HG03565 (cell line): Measurements from ENCODE around the gene CCND1.
"Not testable (repeated sequence)": the region's sequence is repeated elsewhere in the genome, so short reads cannot be mapped to it uniquely, and the experiment has no call there.

ENCODE experiments used
- ATAC-seq: cut with Tn5 transposase; IDR thresholded peaks from one replicate; pipeline ENCODE4 v1.9.1; 2021; ENCODE audit warnings: mild to moderate bottlenecking, moderate library complexity; ENCODE audit not compliant: unreplicated experiment

Gene CCND1

GRCh38 chr11:69686452-69686851 lies 45.5 kb downstream of the CCND1 start:
- ATAC-seq, result no peak

DNA sequence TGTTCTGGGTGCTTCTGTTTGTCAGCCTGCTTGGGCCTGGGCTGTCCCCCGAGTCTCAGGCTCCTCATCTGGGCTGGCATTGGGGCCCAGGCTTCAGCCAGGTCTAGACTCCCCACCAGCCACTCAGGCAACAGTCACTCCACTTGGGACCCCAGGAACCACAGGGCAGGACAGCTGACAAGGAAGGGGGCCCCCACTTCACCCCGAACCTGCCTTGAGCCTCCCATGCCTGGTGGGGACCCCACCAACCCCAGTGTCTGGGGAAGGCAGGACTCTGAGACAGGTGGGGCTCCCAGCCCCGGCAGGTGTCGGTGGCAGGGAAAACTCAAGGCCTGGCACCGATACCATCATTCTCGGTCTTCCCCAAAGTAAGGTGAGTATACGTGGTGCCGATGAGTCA lies 45.9 kb downstream of the CCND1 start:
- ATAC-seq, result no peak

- ATAC-seq, result not testable (repeated sequence)
These were observed 47.2 kb downstream of the CCND1 start for GRCh38 chr11:69687969-69688771.

GRCh38 chr11:69689484-69690319 lies 48.7 kb downstream of the CCND1 start:
- ATAC-seq, result no peak

GRCh38 chr11:69691463-69691862 lies 50.5 kb downstream of the CCND1 start:
- ATAC-seq, result no peak

- ATAC-seq, result no peak
These were observed 51.5 kb downstream of the CCND1 start for GRCh38 chr11:69692422-69692821.

DNA sequence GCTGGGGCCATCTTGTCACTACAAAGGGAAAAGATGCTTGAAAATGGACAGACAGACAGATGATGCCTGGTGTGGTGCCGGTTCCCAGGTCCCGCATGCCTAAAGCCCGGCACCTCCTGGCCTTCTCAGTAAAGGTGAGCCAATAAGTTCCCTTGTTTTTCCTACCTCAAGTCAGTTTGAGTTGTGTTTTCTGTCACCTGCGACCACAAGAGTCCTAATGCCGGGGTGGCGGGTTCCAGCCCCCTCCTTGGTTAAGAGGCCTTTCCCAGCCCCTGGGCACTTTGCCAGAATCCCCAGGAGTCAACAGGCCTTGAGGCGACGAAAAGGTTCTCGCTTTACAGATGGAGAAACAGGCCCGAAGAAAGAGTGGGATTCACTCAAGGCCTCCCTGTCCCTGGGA lies 53.8 kb downstream of the CCND1 start:
- ATAC-seq, result no peak

GRCh38 chr11:69695581-69695980 lies 54.6 kb downstream of the CCND1 start:
- no peak for ATAC-seq

DNA sequence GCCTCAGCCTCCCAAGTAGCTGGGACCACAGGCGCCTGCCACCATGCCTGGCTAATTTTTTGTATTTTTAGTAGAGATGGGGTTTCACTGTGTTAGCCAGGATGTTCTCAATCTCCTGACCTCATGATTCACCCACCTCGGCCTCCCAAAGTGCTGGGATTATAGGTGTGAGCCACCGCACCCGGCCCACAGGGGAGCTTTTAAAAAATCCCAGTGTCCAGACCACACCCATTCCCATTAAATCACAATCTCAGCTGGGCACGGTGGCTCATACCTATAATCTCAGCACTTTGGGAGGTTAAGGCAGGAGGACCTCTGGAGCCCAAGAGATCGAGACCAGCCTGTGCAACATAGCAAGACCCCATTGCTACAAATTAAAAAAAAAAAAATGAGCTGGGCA lies 55.0 kb downstream of the CCND1 start:
- not testable (repeated sequence) for ATAC-seq

DNA sequence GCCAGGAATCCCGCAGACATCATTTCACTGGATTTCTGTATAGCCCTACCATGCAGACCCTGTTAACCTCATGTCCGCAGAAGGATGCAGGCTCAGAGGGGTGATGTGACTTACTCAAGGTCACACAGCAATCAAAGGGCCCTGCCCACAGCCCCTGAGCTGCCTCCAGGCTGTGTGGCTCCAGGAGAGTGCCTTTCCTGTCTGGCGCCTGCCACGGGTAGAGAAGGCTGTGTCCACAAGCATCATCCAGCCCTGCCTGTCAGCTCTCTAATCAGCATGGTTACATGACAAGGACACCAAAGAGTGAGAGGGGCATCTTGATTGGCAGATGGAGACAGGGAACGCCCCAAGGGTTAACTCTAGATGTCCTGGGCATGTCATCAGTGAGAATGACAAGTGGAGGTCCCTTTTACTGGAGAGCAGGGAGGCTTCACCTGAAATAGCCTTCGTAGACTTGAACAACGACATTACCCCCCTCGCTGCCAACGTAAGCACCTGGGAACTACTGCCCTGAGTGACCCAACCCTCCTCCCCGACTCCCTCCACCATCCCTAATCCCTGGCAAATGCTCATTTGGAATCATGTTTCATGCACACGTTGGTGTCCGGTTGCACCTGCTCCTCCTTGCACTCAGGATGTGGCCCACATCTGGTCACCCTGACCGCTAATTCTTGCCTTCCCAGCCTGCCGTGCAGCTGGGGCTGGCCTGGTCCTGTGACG lies 56.0 kb downstream of the CCND1 start:
- no peak for ATAC-seq

GRCh38 chr11:69697469-69697843 lies 56.5 kb downstream of the CCND1 start:
- ATAC-seq, result no peak

DNA sequence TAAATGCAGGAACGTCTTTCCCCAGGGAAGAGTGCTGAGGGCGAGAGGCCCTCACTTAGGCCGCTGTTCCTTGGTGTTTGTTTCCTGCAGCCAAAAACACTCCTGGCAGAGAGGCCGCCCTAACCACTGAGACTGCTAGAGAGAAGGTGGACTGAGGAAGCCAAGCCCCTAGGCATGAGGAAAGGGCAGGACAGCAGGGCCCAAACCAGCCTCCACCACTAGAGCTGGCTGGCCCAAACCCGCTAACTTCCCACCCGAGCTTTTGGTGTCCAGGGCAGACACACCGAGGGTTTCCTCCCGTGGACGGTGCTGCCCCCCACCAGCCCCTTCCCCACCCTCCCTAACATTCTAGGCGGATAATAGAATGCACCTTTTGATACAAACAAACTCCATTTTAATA lies 56.9 kb downstream of the CCND1 start:
- no peak for ATAC-seq

DNA sequence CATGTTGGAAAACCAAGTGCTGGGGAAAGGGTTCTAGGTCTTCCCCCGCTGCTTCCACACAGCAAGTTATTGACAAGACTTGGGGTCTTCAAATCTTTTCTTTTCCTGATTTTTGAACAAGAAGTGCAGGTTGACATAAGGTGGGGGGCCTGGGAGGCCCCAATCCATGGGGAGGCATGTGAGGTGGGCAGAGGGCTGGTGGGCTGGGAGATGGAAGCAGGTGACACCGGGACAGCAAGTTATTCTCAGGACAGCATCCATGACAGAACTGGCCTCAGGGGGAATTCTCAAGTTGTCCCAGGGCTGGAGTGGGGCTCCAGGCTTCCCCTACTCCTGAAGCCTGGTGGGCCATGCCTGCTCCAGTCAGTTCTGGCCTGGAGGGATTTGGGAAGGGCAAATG lies 57.4 kb downstream of the CCND1 start:
- ATAC-seq, result no peak

DNA sequence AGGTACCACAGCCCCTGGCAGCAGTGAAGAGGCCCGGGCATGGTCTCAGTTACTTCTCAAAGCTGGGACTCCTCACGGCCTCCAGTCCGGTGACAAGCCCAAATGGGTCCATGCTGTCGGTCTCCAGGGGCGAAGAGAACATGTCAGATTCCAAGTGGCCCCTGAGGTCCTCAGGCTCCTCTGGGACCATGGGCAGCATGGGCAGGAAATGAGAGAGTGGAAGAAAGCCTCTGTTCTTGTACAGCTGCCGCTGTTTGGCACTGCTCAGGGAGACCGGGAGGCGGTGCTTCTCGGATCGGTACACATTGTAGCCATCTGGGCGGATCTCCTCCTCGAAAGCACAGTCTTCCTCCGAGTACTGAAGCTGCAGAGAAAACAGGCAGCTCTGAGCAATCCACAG lies 58.3 kb downstream of the CCND1 start:
- ATAC-seq, result no peak

DNA sequence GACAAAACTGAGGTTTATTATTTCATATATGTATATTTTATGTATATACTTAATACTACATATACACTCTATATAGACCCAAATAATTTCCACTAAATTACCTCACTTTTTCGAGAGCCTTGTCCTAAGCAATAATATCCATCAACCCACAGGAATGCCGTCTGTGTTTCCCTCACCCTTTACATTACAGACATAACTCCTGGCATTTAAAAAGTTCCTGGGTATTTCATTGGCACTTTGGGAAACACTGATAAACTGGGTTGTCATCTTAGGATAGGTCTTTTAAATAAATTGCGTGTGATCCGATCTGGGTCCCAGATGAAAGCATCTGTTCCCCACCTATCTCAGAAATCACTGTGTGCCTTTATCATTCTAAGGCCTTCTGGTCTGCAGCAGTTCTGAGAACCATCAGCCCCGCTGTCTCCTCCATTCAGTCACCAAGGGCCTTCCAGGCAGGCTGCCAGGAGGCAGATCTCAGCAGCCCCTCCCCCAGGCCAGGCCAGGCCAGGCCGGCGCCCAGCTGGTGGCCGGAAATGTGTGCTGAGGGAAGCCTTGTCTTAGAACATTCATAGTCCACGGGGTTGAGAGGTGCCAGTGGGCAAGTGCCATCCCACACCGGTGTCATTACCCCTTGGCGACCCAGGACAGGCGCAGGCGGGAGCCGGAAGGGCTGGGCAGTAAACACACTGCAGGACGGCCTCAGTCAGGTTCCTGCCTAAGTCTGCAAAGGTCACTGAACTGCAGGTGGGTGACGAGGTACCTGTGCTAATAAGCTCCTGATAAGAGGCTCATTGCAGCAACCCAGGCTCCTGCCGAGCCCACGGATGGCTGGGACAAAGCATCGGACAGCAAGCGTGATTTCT lies 59.6 kb downstream of the CCND1 start:
- ATAC-seq, result no peak

DNA sequence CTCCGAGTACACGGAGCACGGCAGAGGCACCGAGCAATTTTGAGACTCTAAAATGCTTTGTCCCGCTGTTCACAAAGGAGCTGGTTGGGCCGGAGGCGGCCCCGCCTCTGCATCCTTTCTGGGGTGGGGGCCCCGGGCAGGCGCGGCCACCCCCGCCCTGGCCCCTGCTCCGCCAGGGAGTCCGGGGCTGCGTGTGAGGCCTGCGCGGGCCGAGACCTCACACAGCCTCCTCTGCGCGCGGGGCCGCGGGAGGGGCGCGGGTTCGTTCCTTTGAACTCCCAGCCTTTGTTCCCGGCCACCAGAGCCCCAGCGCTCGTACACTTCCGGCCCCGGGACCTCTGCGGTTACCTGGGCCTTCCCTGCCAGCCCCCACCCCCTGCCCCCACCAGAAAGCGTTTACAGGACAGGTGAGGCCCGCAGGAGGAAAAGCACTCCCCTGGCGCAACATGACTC lies 61.3 kb downstream of the CCND1 start:
- no peak for ATAC-seq

DNA sequence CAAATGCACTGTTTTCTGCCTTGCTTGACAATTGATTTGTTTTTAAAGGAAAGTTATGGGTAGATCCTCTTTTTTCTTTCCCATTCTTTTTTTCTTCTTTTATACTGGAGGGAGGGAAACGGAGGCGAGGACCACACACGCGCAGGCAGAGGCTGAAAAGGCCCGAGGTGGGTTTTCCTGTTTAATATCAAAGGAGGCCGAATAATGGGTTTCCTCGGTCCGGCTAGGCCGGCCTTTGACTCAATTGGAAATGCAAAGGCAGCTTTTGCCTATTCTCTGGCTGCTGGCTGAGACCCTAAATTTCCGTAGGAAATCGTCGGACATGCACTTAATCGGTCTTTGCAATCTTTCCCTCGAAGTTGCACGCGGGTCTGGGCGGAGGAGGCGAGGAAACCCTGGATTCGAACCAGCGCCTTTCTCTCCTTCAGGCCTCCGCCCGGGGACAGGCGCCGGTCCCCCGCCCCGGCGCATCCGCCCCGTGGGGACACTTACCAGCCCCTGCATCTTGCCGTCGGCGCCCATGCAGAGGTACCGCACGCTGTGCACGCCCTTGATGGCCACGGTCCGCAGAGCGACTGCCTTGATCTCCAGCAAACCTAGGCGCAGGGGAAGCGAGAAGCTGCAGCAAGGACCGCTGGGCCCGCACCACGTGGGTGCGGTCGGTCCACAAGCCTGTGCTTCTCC lies 62.0 kb downstream of the CCND1 start:
- no peak for ATAC-seq

- no peak for ATAC-seq
These were observed 62.5 kb downstream of the CCND1 start for GRCh38 chr11:69703453-69703767.
